GM19351 (cell line): ENCODE data around the gene PCDHB12.
"Not testable (repeated sequence)": the region's sequence is repeated elsewhere in the genome, so short reads cannot be mapped to it uniquely, and the experiment has no call there.

Experiments
- ATAC-seq: cut with Tn5 transposase; IDR thresholded peaks from one replicate; pipeline ENCODE4 v1.9.1; 2021; ENCODE audit warnings: mild to moderate bottlenecking, moderate library complexity; ENCODE audit not compliant: unreplicated experiment

Gene PCDHB12

DNA sequence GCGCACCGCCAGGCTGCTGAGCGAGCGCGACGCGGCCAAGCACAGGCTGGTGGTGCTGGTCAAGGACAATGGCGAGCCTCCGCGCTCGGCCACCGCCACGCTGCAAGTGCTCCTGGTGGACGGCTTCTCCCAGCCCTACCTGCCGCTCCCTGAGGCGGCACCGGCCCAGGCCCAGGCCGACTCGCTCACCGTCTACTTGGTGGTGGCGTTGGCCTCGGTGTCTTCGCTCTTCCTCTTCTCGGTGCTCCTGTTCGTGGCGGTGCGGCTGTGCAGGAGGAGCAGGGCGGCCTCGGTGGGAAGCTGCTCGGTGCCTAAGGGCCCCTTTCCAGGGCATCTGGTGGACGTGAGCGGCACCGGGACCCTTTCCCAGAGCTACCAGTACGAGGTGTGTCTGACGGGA lies 6.9 kb upstream of the PCDHB12 start:
- not testable (repeated sequence) for ATAC-seq

DNA sequence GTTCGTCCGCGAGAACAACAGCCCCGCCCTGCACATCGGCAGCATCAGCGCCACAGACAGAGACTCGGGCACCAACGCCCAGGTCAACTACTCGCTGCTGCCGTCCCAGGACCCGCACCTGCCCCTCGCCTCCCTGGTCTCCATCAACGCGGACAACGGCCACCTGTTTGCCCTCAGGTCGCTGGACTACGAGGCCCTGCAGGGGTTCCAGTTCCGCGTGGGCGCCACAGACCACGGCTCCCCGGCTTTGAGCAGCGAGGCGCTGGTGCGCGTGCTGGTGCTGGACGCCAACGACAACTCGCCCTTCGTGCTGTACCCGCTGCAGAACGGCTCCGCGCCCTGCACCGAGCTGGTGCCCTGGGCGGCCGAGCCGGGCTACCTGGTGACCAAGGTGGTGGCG lies 1.8 kb downstream of the PCDHB12 start:
- not testable (repeated sequence) for ATAC-seq

DNA sequence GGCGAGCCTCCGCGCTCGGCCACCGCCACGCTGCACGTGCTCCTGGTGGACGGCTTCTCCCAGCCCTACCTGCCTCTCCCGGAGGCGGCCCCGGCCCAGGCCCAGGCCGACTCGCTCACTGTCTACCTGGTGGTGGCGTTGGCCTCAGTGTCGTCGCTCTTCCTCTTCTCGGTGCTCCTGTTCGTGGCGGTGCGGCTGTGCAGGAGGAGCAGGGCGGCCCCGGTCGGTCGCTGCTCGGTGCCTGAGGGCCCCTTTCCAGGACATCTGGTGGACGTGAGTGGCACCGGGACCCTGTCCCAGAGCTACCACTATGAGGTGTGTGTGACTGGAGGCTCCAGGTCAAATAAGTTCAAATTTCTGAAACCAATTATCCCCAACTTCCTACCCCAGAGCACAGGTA lies 2.3 kb downstream of the PCDHB12 start:
- not testable (repeated sequence) for ATAC-seq

DNA sequence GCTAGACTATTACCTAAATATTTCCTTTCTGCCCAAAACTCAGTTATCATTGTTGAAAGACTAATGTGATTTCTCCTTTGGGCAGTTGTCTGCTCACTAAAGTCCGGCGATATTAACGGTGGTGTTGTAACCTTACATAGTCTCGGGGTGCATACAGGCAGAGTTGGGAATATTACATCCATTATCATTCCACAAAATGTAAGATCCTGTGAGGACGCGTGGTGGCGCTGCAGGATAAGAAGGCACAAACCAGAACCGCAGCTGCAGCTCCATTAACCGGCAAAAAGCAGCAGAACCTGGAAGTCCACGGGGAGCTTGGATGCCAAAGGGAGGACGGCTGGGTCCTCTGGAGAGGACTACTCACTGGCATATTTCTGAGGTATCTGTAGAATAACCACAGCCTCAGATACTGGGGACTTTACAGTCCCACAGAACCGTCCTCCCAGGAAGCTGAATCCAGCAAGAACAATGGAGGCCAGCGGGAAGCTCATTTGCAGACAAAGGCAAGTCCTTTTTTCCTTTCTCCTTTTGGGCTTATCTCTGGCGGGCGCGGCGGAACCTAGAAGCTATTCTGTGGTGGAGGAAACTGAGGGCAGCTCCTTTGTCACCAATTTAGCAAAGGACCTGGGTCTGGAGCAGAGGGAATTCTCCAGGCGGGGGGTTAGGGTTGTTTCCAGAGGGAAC lies 5.3 kb downstream of the PCDHB12 start, which contains the start of gene PCDHB13:
TSS of gene PCDHB13 (plus strand) at position 264 of the 684 bp plus-strand sequence. CDS start at position 469, 205 bp downstream.
- ATAC-seq: not testable (repeated sequence)

DNA sequence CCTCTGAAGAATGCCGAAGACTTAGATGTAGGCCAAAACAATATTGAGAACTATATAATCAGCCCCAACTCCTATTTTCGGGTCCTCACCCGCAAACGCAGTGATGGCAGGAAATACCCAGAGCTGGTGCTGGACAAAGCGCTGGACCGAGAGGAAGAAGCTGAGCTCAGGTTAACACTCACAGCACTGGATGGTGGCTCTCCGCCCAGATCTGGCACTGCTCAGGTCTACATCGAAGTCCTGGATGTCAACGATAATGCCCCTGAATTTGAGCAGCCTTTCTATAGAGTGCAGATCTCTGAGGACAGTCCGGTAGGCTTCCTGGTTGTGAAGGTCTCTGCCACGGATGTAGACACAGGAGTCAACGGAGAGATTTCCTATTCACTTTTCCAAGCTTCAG lies 6.1 kb downstream of the PCDHB12 start:
- ATAC-seq: not testable (repeated sequence)

DNA sequence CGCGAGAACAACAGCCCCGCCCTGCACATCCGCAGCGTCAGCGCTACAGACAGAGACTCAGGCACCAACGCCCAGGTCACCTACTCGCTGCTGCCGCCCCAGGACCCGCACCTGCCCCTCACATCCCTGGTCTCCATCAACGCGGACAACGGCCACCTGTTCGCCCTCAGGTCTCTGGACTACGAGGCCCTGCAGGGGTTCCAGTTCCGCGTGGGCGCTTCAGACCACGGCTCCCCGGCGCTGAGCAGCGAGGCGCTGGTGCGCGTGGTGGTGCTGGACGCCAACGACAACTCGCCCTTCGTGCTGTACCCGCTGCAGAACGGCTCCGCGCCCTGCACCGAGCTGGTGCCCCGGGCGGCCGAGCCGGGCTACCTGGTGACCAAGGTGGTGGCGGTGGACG lies 7.0 kb downstream of the PCDHB12 start:
- ATAC-seq: not testable (repeated sequence)

DNA sequence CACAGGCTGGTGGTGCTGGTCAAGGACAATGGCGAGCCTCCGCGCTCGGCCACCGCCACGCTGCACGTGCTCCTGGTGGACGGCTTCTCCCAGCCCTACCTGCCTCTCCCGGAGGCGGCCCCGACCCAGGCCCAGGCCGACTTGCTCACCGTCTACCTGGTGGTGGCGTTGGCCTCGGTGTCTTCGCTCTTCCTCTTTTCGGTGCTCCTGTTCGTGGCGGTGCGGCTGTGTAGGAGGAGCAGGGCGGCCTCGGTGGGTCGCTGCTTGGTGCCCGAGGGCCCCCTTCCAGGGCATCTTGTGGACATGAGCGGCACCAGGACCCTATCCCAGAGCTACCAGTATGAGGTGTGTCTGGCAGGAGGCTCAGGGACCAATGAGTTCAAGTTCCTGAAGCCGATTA lies 7.5 kb downstream of the PCDHB12 start:
- ATAC-seq: not testable (repeated sequence)

DNA sequence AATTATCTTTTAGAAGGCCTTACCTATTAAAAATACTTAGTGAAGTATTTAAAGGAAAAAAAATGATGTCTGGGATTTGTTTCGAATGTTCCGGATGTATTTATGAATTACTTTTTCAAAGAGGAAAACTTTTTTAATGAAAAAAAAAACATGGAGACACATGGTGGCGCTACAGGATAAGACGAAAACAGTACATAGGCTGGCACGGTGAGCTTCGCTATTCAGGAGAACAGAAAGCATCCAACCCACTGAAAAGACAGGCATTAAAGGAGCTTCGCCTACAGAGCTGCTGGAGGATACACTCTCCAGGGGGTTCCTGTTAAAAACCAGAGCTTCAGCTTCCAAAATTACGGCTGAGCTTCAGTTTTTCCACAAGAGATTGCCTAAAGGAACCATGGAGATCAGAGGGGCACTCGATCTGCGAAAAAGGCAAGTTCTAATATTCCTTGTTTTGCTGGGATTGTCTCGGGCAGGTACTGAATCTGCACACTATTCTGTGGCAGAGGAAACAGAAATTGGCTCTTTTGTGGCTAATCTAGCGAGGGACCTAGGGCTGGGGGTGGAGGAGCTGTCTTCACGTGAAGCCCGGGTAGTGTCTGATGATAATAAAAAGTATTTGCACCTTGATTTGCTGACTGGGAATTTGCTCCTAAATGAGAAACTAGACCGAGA lies 14.7 kb downstream of the PCDHB12 start, which contains the start of gene PCDHB14:
TSS of gene PCDHB14 (plus strand) at position 232 of the 672 bp plus-strand sequence. CDS start at position 395, 163 bp downstream.
- no peak for ATAC-seq

DNA sequence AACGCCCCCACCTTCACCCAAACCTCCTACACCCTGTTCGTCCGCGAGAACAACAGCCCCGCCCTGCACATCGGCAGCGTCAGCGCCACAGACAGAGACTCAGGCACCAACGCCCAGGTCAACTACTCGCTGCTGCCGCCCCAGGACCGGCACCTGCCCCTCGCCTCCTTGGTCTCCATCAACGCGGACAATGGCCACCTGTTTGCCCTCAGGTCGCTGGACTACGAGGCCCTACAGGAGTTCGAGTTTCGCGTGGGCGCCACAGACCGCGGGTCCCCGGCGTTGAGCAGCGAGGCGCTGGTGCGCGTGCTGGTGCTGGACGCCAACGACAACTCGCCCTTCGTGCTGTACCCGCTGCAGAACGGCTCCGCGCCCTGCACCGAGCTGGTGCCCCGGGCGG lies 16.3 kb downstream of the PCDHB12 start:
- not testable (repeated sequence) for ATAC-seq

DNA sequence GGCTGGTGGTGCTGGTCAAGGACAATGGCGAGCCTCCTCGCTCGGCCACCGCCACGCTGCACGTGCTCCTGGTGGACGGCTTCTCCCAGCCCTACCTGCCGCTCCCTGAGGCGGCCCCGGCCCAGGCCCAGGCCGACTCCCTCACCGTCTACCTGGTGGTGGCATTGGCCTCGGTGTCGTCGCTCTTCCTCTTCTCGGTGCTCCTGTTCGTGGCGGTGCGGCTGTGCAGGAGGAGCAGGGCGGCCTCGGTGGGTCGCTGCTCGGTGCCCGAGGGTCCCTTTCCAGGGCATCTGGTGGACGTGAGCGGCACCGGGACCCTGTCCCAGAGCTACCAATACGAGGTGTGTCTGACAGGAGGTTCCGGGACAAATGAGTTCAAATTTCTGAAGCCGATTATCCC lies 16.9 kb downstream of the PCDHB12 start:
- ATAC-seq: not testable (repeated sequence)

DNA sequence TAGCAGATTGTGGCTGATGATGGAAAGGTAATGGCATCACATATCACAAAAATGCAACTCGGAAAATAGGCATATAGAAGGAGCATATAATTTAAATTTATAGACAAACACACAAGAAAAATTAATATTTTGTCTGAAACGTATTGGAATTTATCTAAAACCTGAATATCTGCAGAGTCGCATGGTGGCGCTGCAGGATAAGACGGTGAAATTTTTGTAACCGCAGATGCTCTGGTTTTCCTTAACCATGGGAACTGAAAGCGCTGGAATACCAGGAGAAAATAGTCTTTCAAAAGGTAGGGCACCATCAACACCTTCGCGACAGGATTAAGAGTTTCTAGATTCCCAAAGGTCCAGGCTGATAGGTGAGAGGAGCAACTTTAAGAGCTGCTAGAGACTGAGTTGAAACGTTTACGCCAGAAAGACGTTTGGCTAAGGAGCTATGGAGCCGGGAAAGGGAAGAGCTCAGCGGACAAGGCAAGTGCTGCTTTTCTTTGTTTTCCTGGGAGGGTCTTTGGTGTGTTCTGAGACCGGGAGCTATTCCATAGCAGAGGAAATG lies 25.7 kb downstream of the PCDHB12 start:
- no peak for ATAC-seq

DNA sequence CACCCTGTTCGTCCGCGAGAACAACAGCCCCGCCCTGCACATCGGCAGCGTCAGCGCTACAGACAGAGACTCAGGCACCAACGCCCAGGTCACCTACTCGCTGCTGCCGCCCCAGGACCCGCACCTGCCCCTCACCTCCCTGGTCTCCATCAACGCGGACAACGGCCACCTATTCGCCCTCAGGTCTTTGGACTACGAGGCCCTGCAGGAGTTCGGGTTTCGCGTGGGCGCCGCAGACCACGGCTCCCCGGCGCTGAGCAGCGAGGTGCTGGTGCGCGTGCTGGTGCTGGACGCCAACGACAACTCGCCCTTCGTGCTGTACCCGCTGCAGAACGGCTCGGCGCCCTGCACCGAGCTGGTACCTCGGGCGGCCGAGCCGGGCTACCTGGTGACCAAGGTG lies 27.4 kb downstream of the PCDHB12 start:
- ATAC-seq: not testable (repeated sequence)

DNA sequence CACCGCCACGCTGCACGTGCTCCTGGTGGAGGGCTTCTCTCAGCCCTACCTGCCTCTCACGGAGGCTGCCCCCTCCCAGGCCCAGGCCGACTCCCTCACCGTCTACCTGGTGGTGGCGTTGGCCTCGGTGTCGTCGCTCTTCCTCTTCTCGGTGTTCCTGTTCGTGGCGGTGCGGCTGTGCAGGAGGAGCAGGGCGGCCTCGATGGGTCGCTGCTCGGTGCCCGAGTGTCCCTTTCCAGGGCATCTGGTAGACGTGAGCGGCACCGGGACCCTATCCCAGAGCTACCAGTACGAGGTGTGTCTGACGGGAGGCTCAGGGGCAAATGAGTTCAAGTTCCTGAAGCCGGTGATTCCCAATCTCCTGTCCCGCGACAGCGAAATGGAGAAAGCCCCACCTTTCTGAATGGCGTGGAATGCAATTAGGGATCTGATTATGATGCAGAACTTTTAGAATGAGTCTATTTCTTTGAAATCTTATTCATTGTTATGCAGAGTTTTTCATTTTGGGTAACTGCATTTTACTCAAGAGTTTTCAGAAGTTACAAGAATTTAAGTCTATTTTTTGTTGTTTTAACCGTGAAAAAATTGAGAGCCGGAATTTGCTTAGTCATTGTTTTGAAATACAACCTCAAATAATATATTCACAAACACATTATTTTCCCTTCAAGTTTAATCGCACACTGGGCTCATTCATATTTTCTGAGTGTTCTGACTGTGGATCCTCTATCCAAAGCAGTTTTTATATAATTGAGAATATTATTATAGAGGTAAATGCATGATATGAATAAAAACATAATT lies 28.2 kb downstream of the PCDHB12 start:
- ATAC-seq: no peak

DNA sequence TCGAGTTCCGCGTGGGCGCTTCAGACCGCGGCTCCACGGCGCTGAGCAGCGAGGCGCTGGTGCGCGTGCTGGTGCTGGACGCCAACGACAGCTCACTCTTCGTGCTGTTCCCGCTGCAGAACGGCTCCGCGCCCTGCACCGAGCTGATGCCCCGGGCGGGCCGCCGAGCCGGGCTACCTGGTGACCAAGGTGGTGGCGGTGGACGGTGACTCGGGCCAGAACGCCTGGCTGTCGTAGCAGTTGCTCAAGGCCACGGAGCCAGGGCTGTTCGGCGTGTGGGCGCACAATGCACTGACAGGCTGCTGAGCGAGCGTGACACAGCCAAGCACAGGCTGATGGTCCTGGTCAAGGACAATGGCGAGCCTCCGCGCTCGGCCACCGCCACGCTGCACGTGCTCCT lies 33.0 kb downstream of the PCDHB12 start:
- ATAC-seq: no peak

DNA sequence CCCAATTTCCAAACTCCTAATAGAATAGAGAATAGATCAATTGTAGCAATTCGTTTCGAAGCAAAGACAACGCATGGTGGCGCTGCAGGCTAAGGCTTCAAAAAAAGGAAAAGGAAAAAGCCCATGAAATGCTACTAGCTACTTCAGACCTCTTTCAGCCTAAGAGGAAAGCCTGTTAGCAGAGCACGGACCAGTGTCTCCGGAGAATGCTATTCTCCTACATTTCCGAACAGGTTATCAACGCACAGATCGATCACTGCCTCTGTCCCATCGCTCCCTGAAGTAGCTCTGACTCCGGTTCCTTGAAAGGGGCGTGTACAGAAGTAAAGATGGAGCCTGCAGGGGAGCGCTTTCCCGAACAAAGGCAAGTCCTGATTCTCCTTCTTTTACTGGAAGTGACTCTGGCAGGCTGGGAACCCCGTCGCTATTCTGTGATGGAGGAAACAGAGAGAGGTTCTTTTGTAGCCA lies 36.8 kb downstream of the PCDHB12 start, which contains the start of gene PCDHB15:
TSS of gene PCDHB15 (plus strand) at position 146 of the 468 bp plus-strand sequence. CDS start at position 330, 184 bp downstream.
- no peak for ATAC-seq

DNA sequence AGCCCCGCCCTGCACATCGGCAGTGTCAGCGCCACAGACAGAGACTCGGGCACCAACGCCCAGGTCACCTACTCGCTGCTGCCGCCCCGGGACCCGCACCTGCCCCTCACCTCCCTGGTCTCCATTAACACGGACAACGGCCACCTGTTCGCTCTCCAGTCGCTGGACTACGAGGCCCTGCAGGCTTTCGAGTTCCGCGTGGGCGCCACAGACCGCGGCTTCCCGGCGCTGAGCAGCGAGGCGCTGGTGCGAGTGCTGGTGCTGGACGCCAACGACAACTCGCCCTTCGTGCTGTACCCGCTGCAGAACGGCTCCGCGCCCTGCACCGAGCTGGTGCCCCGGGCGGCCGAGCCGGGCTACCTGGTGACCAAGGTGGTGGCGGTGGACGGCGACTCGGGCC lies 38.5 kb downstream of the PCDHB12 start:
- ATAC-seq: not testable (repeated sequence)

DNA sequence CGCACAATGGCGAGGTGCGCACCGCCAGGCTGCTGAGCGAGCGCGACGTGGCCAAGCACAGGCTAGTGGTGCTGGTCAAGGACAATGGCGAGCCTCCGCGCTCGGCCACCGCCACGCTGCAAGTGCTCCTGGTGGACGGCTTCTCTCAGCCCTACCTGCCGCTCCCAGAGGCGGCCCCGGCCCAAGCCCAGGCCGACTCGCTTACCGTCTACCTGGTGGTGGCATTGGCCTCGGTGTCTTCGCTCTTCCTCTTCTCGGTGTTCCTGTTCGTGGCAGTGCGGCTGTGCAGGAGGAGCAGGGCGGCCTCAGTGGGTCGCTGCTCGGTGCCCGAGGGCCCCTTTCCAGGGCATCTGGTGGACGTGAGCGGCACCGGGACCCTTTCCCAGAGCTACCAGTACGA lies 38.9 kb downstream of the PCDHB12 start:
- not testable (repeated sequence) for ATAC-seq

DNA sequence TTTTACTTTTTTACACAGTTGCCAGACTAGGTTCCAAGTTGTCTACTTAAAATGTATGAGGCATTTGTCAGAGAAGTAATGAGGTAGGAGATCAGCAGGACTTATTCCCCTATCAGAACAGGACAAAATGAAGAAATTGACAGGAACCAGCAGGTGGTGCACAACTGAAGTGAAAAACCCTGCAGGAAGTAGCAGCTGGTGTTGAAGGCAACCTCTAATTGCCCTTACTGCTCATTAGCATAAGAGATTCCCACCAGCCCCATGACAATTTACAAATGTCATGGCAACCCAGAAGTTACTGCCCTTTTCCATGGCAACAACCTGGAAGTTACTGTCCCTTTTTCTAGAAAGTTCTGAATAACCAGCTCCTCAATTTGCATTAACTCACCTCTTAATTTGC lies 42.1 kb downstream of the PCDHB12 start:
- no peak for ATAC-seq

DNA sequence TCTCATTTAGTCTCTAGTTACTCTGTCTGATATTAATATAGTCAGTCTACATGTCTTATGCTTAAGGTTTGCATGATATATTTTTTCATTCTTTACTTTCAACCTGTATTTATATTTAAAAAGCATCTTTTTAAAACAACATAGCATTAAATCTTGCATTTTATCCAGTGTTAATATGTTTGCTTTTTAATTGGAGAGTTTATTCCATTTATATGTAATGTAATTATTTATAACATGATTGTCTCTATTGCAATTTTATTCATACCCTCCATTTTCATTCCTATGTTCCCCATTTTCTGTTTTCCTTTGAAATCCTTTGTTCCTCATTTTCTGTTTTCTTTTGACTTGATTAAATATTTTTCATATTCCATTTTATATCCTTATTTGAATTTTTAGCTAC lies 49.9 kb downstream of the PCDHB12 start:
- ATAC-seq: no peak

DNA sequence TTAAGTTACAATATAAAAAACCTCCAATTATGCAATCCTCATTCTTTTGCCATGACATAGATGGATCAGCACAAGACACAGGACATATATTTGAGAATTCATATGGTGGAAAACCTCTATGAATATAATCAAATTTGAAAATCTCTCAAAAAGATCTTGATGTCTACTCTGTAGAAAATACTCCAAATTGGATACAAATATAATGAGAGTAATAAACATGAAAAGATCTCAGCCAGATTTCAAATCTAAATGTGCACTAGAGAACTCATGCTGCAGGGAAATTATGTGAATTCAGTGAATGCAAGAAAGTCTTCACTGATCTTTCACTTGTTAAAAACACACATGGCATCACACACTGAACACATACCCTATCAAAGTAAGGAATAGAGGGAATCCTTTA lies 50.4 kb downstream of the PCDHB12 start:
- no peak for ATAC-seq
